SK-N-MC (cell line): ENCODE measurements around the gene NKX1-1.

Source experiments
- EZH2 ChIP-seq: fragments of 200-600 bp; sonication (generic); IDR thresholded peaks from one replicate; pipeline ENCODE4 v1.6.1; 2017; ENCODE audit warnings: antibody characterized with exemption
- FOXP2 ChIP-seq: optimal IDR thresholded peaks from 2 replicates; pipeline ENCODE3; 2011; ENCODE audit warnings: mild to moderate bottlenecking, moderate library complexity; ENCODE audit not compliant: insufficient read depth; ENCODE audit errors: extremely low read length, control extremely low read depth
- POLR2AphosphoS5 ChIP-seq: IDR thresholded peaks from 2 replicates; pipeline ENCODE4 v1.6.1; 2012; ENCODE audit warnings: mild to moderate bottlenecking, low read depth, low read length, borderline replicate concordance

DNA sequence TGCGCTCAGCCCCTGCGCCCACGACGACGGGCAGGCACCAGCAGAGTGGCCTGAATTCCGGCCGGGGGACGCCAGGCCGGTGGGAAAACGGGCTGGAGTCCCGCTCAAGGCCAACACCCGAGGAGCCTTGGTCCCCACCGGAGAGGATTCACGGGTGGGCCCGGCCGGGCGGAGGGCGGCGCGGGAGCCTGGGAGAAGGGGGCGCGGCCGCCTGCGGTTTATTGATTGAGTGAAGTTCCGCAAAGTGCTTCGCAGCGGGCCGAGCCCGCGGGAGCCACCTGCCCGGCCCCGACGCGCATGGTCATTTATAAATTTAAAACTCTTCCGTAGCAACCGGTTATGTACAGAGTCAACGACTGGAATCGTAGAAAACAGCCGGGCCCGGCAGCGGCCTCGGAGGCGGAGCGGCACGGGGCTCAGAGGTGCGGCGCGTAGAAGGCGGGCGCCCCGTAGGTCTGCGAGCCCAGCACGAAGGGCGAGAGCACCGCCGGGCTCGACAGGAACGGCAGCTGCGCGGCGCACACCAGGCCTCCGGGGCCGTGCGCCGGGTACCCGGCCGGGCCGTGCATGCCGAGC is 3.6 kb downstream of the NKX1-1 start:
- no peak for TF ChIP-seq EZH2
- TF ChIP-seq POLR2AphosphoS5, result no peak
- no peak for TF ChIP-seq FOXP2
